ENCODE measurements around the gene DNALI1.

DNALI1 gene

DNA sequence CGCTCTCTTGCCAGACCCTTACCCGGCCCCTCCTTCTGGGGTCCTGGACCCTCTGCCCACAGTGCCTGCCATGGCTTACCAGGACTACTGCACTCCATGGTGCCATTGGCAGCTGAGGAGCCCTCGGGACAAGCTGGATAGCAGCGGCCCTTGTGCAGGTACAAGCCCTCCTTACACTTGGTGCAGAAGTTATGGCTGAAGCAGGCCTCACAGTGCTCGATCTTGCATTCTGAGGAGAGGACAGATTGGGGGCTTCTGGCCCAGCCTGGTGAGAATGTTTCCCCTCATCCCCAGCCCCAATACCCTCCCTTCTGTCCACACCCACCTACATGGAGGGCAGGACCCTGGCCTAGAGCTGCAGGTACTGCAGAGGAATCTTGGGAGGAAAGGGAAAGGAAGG lies 57.4 kb downstream of the DNALI1 start:
- peaks cover 5% of the 10 kb centered on the region for H3K27me3 ChIP-seq (ENCODE audit: control insufficient read depth, insufficient read depth, low read length)
- H3K4me1 ChIP-seq (ENCODE audit: control insufficient read depth, insufficient read depth, low read length) = no peaks in the 10 kb centered on the region
- H3K36me3 ChIP-seq (ENCODE audit: control insufficient read depth, insufficient read depth, low read length) = no peaks in the 10 kb centered on the region
- no peak overlapping the region for H3K9ac ChIP-seq (ENCODE audit: low read length)
- no peak overlapping the region for H3K4me3 ChIP-seq (ENCODE audit: low read length)
- H3K27ac ChIP-seq (ENCODE audit: low read depth, low read length) = no peak overlapping the region

- H3K36me3 ChIP-seq (ENCODE audit: control insufficient read depth, insufficient read depth, low read length) = no peaks in the 10 kb centered on the region
- peaks cover 5% of the 10 kb centered on the region for H3K27me3 ChIP-seq (ENCODE audit: control insufficient read depth, insufficient read depth, low read length)
- H3K4me1 ChIP-seq (ENCODE audit: control insufficient read depth, insufficient read depth, low read length) = no peaks in the 10 kb centered on the region
- no peak overlapping the region for H3K4me3 ChIP-seq (ENCODE audit: low read length)
- H3K9ac ChIP-seq (ENCODE audit: low read length) = no peak overlapping the region
- no peak overlapping the region for H3K27ac ChIP-seq (ENCODE audit: low read depth, low read length)
Measured at GRCh38 chr1:37616330-37616729, 59.6 kb downstream of the DNALI1 start.

Measured in rectal smooth muscle tissue (tissue), 1 donor.